ENCODE data around the gene SLC39A7.

SLC39A7 gene, protein sequence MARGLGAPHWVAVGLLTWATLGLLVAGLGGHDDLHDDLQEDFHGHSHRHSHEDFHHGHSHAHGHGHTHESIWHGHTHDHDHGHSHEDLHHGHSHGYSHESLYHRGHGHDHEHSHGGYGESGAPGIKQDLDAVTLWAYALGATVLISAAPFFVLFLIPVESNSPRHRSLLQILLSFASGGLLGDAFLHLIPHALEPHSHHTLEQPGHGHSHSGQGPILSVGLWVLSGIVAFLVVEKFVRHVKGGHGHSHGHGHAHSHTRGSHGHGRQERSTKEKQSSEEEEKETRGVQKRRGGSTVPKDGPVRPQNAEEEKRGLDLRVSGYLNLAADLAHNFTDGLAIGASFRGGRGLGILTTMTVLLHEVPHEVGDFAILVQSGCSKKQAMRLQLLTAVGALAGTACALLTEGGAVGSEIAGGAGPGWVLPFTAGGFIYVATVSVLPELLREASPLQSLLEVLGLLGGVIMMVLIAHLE

DNA sequence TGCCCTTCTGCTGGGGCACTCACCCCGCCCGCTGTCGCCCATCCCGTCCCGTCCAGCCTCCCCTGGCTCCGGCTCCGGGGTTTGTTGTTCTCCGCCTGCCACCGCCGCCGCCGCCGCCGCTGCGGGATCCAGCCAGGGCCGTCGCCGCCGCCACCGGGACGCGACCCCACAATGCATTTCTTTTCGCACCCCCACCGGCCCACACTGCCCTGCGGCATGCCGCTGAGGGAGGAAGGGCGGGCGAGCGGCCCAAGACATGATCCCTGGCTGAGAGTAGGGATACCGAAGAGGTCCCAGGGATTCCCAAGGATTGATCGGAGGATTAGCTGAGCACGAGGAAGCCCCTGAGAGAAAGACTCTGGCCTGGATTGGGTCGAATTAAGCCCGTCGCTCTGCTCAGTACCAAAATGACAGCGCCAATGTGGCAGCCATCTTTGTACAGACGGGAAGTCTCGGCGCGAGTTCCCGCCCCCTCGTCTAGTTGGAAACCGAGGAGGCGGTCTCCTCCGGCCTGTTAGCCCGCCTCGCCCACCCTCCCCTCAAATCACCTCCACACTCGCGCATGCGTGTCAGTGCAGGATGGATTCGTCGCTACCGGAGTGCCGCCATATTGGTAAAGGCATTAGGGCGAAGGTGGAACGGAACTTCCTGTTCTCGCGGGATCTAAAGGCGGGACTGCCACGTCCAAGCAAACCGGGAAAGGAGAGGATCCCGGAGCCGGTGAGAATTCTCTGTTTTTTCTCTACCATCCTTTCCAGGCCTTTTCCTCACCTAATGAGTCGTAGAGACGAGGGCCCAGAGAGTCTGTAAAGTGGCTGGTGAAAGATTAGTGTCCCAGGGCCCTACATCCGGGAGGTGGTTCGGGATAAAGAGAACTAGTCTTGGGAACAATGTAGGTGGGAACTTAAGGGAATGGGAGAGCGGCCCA lies at the start of gene SLC39A7, which contains the start of gene RXRB:
TSS of gene SLC39A7 (plus strand) at position 649 of the 928 bp plus-strand sequence. CDS start 379 bp downstream, outside the sequence.
TSS of gene RXRB (minus strand) at position 447 of the 928 bp plus-strand sequence. CDS start at position 258, 189 bp downstream.
- peak; percentile 94 for DNase-seq (ENCODE audit: low read depth)

GRCh38 chr6:33151050-33151449 lies 49.6 kb upstream of the SLC39A7 start:
- DNase-seq (ENCODE audit: low read depth) = no peak

DNA sequence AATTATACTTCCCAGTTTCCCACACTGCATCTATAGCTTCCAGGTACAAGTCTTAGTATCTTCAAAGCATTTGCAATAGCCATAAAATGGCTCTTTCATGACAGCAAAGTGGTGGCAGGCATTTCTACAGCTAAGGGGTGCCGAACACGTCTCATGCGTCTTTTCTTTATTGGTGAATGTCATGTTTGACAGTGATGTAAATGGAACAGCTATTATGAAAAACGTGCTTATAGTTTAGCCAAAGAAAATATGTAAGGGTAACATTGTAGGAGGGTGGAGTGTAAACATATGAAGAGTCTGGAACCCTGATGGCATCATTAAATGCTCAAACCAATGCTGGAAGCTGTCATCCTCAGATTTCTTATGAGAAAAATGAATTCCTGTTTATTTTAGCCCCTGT lies 46.3 kb upstream of the SLC39A7 start:
- DNase-seq (ENCODE audit: low read depth) = no peak

- DNase-seq (ENCODE audit: low read depth) = no peak
These were observed 44.1 kb upstream of the SLC39A7 start for GRCh38 chr6:33156561-33156960.

DNA sequence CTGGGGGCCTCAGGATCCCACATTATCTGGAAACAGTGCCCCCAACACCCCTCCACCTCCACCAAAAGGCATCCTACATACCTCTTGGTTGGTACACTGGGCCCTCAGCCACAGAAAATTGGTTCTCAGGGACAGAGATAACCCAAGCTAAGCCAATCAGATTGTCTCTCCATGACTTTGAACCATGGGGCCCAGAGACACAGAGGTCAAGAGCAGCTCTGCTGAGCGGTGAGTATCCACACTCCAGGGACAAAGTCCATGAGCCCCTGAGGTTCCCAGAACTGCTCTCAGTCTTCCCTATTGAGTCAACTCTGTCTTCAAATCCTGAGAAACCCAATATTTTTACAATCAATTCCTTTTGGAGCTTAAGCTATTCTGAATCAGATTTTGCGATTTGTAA lies 43.7 kb upstream of the SLC39A7 start:
- no peak for DNase-seq (ENCODE audit: low read depth)

GRCh38 chr6:33160096-33160495 lies 40.6 kb upstream of the SLC39A7 start:
- DNase-seq (ENCODE audit: low read depth) = no peak

DNA sequence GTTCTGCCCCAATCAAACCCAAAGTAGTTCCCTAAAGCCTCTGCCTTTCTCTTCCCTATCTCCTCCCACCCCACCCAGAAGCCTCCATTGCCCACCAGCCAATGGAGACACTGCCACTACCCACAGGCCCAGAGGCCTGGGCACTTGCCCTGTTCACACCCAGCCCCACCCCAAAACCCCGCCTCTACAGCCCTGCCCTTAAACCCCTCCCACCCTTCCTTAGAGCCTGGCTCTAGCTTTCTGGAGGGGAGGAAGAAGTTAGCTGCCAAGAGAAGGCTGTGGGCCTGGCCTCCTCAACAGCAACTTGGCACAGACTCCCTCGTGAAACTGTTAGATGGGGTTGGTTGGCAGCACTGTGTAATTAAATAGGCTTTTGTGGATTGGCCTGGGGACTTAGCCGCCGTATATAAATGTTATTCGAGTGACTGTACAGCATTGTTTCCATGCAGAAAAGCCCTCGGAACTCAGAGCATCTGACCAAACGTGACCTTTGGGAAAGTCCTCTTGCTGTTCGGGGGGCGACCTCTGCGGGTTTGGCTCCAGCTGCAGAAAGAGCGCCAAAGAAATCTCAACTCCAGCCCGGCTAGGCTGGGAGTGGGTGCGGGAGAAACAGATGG lies 39.8 kb upstream of the SLC39A7 start:
- DNase-seq (ENCODE audit: low read depth) = no peak

GRCh38 chr6:33161354-33162331 lies 39.0 kb upstream of the SLC39A7 start:
- peak; percentile 52 for DNase-seq (ENCODE audit: low read depth)

GRCh38 chr6:33163540-33163939 lies 37.1 kb upstream of the SLC39A7 start:
- DNase-seq (ENCODE audit: low read depth) = no peak

- no peak for DNase-seq (ENCODE audit: low read depth)
These were observed 36.5 kb upstream of the SLC39A7 start for GRCh38 chr6:33164176-33164575.

DNA sequence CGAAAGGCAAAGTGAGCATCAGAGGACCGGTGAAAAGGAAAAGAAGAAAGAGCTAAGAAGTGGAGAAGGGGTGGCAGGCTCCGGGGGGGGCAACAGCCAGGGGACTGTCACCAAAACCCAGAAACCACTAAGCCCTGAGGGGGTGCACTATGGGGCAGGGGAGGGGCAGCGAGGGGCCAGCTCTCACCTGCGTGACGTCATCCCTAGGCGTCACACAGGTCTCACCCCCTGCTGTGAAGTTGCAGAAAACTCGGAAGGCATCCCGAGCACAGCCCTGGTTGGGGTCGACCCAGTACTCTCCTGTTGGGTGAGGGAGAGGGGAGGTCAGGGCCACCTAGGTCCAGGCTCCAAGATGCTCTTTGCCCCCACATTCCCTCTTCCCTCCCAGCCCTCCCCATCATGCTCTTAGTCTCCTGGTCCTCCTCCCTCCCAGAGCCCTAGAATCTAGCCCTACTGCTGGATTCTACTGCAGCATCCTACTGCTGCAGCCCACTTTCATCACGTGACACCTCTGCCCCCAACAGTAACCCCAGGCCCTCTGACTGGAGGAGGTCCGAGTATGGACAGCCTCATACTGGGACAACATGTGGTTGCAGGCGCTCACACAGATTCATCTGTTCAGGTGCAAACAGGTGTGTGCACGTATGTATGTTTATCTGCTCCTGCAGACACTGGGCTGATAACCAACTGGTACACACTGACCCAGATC lies 35.8 kb upstream of the SLC39A7 start:
- no peak for DNase-seq (ENCODE audit: low read depth)

DNA sequence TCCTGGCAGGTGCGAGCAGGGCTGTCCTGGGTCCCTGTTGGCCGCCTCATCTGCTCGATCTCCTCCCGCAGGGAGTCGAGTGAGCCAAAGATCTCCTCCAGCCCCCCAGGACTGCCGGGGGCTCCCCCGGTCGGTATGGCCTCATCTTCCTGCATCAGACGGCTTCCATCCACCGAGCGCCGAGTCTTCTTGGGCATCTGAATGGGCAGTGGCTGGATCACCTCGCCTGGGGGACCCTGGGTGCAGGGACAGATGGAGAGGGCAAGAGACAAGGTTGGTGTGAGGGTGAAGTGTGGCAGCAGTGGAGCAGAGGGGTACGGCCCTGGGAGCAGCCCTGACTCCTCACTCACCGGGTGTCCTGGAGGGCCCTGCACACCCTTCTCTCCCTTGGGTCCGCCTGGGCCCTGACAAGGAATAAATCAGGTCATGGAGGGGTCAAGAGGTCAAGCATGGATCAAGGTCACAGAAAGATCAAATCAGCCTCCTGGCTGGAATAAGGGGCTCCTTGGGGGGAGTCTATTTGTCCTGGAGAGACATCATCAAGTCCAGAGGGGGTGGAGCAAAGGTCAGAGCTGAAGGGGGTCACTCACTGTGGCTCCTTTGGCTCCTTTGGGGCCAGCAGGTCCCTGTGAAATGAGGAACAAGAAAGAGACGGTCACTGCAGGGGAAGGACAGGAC lies 34.9 kb upstream of the SLC39A7 start:
- no peak for DNase-seq (ENCODE audit: low read depth)

- DNase-seq (ENCODE audit: low read depth) = no peak
These were observed 34.3 kb upstream of the SLC39A7 start for GRCh38 chr6:33166363-33166762.

GRCh38 chr6:33166811-33167210 lies 33.9 kb upstream of the SLC39A7 start:
- DNase-seq (ENCODE audit: low read depth) = no peak

- DNase-seq (ENCODE audit: low read depth) = no peak
These were observed 33.0 kb upstream of the SLC39A7 start for GRCh38 chr6:33167374-33168283.

GRCh38 chr6:33168284-33168601 lies 32.4 kb upstream of the SLC39A7 start:
- no peak for DNase-seq (ENCODE audit: low read depth)

GRCh38 chr6:33168639-33169038 lies 32.0 kb upstream of the SLC39A7 start:
- no peak for DNase-seq (ENCODE audit: low read depth)

DNA sequence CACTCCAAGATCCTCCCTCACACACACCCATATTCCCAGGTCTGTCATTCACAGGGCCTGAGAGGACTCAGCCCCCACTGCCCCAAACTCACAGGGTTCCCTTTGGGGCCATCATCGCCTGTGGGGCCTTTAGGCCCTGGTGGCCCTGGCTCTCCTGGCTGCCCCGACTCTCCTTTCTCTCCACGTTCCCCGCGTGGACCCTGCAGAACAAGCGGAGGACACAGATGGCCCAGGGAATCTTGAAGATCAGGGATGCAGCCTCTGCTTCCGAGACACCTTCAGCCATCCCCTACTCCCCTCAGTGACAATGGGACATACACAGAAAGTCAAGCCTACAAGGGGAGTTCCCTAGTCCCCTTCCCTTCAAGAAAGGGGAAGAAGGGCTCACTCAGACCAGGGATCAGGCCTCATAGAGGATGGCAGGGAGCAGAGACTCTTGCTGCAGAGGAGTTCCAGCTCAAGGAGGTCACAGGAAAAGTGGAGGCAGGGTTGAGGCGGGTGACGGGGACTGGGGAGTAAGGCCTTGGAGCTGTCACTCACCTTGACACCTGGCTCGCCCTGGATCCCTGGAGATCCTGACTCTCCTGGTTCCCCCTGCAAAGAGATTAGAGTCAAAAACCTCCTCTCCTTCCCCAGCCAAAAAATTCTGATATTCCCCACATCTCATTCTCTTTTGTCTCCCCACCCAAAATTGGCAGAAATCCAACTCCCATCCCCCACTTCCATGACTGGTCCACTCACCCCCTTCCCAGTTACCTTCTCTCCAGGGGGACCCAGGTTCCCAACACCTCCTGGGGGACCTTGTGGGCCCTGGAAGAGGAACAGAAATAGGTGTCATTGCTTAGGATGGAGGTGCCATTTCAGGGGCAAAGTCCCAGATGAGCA lies 31.1 kb upstream of the SLC39A7 start:
- DNase-seq (ENCODE audit: low read depth) = no peak
